GM12801 (cell line): Measurements from ENCODE around the gene ZDHHC8.

ENCODE experiments used
- CTCF ChIP-seq: IDR thresholded peaks from one replicate; pipeline ENCODE4 v1.5.1; 2011; ENCODE audit warnings: control low read depth; ENCODE audit not compliant: insufficient read length; ENCODE audit errors: extremely low read depth

ZDHHC8 gene

GRCh38 chr22:20193761-20194494 lies 62.3 kb downstream of the ZDHHC8 start:
- no peak for TF ChIP-seq CTCF

GRCh38 chr22:20194681-20195593 lies 63.3 kb downstream of the ZDHHC8 start:
- no peak for TF ChIP-seq CTCF

- no peak for TF ChIP-seq CTCF
Measured at GRCh38 chr22:20196094-20196842, 64.7 kb downstream of the ZDHHC8 start.
